Suprapubic skin (tissue), 4 donors: ENCODE data around the gene SPDYE1. TPM values are rescaled to one million over a fixed set of nuclear protein-coding genes. Genes with fewer than 3 reads are reported as not detected.
"Not testable (repeated sequence)": the region's sequence is repeated elsewhere in the genome, so short reads cannot be mapped to it uniquely, and the experiment has no call there.

Source experiments
- DNase-seq, 2 donors: peaks; one replicate each; pipeline ENCODE4 v3.0.0-alpha.2; 2019; ENCODE audit warnings: low spot score in 2 of 2
- H3K27ac ChIP-seq: fragments of 200-600 bp; sonication (generic); one replicate; pipeline ENCODE4 v1.5.1; 2019
- H3K27me3 ChIP-seq: fragments of 200-600 bp; sonication (generic); one replicate; pipeline ENCODE4 v1.5.1; 2019
- H3K36me3 ChIP-seq: fragments of 200-600 bp; sonication (generic); one replicate; pipeline ENCODE4 v1.5.1; 2019
- H3K4me1 ChIP-seq: fragments of 200-600 bp; sonication (generic); one replicate; pipeline ENCODE4 v1.5.1; 2019
- H3K4me3 ChIP-seq: fragments of 200-600 bp; sonication (generic); one replicate; pipeline ENCODE4 v1.5.1; 2019; ENCODE audit warnings: mild to moderate bottlenecking
- H3K9me3 ChIP-seq: fragments of 200-600 bp; sonication (generic); one replicate; pipeline ENCODE4 v1.5.1; 2019
- EP300 ChIP-seq: sonication (generic); formaldehyde crosslinking; IDR thresholded peaks from one replicate; pipeline ENCODE4 v1.6.1; 2017; ENCODE audit warnings: antibody characterized with exemption
- POLR2A ChIP-seq, 2 donors: fragments of 450-650 bp; IDR thresholded peaks; one replicate each; pipeline ENCODE4 v1.6.1; 2017; ENCODE audit warnings: antibody characterized with exemption in 2 of 2, mild to moderate bottlenecking in 2 of 2, moderate library complexity in 2 of 2
- POLR2AphosphoS5 ChIP-seq, 3 donors: sonication (generic); formaldehyde crosslinking; IDR thresholded peaks; one replicate each; pipeline ENCODE4 v1.6.1; 2017; ENCODE audit warnings: antibody characterized with exemption in 3 of 3
- WGBS: methylation state at CpG from one replicate; pipeline ENCODE4 v1.1.5; 2018; 5-methylcytosine and 5-hydroxymethylcytosine counted together
- total RNA-seq, 4 donors: library from RNA; depleted of rRNA; stranded (reverse); fragments of >200 nt; gene quantifications; one replicate each; pipeline ENCODE4 v1.1.0, GENCODE V29; 2016
- TF ChIP-seq, protein P1 (sequence below), 2 donors: fragments of 200-600 bp in 1 of 2; fragments of 450-650 bp in 1 of 2; sonication (generic) in 1 of 2; IDR thresholded peaks; one replicate each; pipeline ENCODE4 v1.5.1; 2016 to 2019; ENCODE audit warnings: antibody characterized with exemption in 2 of 2, mild to moderate bottlenecking in 1 of 2, moderate library complexity in 1 of 2

The SPDYE1 gene, protein sequence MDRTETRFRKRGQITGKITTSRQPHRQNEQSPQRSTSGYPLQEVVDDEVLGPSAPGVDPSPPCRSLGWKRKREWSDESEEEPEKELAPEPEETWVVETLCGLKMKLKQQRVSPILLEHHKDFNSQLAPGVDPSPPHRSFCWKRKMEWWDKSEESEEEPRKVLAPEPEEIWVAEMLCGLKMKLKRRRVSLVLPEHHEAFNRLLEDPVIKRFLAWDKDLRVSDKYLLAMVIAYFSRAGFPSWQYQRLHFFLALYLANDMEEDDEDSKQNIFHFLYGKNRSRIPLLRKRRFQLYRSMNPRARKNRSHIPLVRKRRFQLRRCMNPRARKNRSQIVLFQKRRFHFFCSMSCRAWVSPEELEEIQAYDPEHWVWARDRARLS
- total RNA-seq = not detected

DNA sequence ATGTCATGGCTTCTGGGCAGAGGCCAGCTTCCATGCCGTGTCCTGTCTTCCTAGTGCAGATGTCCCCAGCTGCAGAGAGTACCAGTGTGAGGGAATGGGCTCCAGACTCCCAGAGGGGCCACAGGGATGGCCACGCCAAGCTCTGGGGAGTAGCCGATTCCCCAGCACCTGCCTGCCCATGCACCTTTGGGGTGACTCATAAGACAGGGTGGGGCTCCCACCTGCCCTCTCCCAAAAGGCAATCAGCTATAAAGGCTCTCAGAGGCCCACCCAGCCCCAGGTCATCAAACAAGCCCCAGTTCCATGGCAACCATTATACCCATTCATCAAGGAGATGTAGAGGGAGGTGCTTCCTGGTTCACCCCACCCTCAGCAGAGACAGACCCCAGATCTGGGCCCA is at the start of gene SPDYE1:
TSS of gene SPDYE1 (plus strand) at position 366 of the 400 bp plus-strand sequence. CDS start 2,053 bp downstream, outside the sequence.
- not testable (repeated sequence) for DNase-seq, H3K4me1 ChIP-seq, H3K4me3 ChIP-seq, H3K27me3 ChIP-seq, H3K9me3 ChIP-seq, H3K36me3 ChIP-seq, H3K27ac ChIP-seq
- no CpG with 5 or more reads among the region's 3 CpGs for WGBS

DNA sequence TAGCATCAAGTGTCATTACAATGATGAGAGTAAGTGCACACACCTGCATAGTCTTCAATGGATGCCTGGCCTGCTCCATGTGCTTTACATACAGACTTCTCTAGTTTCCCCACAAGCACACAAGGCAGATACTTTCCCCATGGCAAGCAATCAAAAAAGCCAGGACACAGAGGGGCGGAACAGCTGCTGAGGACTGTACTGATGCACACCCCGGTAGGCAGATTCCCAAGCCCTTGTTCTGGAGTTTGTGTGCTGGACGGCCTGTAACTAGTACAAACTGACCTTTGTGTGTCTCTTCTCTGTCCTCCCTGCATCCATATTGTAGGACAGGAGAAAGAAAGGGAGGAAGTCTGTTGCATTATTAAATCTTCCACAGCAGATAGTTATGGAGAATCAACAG is 45.7 kb upstream of the SPDYE1 start:
- no peaks in the 10 kb centered on the region for H3K9me3 ChIP-seq
- H3K4me3 ChIP-seq = no peak overlapping the region
- H3K27me3 ChIP-seq = no peaks in the 10 kb centered on the region
- DNase-seq = no peak
- no peaks in the 10 kb centered on the region for H3K4me1 ChIP-seq
- TF ChIP-seq EP300 = no peak
- TF ChIP-seq POLR2AphosphoS5 (IDR thresholded peaks at IDR 0.05) = no peak
- TF ChIP-seq, protein P1, sequence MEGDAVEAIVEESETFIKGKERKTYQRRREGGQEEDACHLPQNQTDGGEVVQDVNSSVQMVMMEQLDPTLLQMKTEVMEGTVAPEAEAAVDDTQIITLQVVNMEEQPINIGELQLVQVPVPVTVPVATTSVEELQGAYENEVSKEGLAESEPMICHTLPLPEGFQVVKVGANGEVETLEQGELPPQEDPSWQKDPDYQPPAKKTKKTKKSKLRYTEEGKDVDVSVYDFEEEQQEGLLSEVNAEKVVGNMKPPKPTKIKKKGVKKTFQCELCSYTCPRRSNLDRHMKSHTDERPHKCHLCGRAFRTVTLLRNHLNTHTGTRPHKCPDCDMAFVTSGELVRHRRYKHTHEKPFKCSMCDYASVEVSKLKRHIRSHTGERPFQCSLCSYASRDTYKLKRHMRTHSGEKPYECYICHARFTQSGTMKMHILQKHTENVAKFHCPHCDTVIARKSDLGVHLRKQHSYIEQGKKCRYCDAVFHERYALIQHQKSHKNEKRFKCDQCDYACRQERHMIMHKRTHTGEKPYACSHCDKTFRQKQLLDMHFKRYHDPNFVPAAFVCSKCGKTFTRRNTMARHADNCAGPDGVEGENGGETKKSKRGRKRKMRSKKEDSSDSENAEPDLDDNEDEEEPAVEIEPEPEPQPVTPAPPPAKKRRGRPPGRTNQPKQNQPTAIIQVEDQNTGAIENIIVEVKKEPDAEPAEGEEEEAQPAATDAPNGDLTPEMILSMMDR (IDR thresholded peaks at IDR 0.05) = no peak
- TF ChIP-seq POLR2A (IDR thresholded peaks at IDR 0.05) = no peak
- 74% methylated on average over 3 of the region's 3 CpGs for WGBS
- H3K27ac ChIP-seq = no peak overlapping the region
- H3K36me3 ChIP-seq = peaks cover 58% of the 10 kb centered on the region

DNA sequence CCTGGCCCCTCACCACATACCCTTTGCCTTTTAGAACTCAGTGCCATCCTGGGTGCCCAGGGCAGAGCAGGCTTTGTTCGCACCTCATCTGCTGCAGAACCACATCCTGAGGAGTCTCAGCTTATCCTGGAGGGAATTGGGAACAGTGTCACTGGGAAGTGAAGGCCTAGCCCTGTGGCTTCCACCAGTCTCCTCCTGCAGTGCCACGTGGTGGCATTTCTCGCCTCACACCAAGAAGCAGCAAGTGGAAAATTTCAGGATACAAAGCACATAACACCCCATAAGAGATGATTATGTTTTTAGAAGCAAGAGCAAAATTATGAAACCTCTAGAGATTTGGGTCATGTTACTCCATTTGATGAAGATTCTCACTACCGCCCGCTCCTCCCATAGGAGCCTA is 44.6 kb upstream of the SPDYE1 start:
- H3K27ac ChIP-seq = no peak overlapping the region
- H3K27me3 ChIP-seq = no peaks in the 10 kb centered on the region
- peaks cover 53% of the 10 kb centered on the region for H3K36me3 ChIP-seq
- H3K4me3 ChIP-seq = no peak overlapping the region
- 93% methylated on average over 5 of the region's 5 CpGs for whole genome bisulfite sequencing
- no peaks in the 10 kb centered on the region for H3K9me3 ChIP-seq
- no peak for DNase-seq
- TF ChIP-seq EP300 (no peak), POLR2AphosphoS5 (IDR thresholded peaks at IDR 0.05) (no peak), POLR2A (IDR thresholded peaks at IDR 0.05) (no peak)
- TF ChIP-seq, protein P1 (IDR thresholded peaks at IDR 0.05) = no peak
- H3K4me1 ChIP-seq = no peaks in the 10 kb centered on the region

DNA sequence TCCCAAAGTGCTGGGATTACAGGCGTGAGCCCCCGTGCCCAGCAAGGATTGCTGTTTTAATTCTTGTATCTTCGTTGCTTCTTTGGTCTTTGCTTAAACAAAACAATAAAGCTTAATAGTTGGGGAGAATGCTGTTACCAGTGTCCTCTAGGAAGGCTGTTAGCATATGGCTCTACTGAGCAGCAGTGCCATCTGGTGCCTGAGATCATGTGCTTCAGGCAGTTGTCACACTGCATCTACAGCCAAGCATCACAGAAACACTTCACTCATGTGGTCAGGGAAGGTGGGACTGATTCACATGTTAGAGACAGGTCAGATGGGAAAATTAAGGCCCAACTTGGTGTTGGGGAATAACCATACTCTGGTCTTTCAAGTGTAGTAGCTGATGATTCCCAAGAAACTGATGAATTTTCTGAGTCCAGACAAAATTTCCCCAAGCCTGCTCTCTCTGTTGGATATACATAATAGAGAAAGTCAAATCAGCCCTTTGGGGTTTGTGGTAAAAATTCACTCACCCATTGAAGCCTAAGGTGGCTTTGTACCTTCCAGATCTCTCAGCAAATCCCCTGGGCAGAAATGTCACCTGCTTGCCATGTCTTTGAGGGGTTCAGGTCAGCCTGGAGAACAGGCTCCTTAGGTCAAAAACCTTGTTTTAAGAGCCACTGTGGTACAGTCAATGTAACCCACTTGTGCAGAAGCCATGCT is 43.0 kb upstream of the SPDYE1 start:
- DNase-seq = no peak

DNA sequence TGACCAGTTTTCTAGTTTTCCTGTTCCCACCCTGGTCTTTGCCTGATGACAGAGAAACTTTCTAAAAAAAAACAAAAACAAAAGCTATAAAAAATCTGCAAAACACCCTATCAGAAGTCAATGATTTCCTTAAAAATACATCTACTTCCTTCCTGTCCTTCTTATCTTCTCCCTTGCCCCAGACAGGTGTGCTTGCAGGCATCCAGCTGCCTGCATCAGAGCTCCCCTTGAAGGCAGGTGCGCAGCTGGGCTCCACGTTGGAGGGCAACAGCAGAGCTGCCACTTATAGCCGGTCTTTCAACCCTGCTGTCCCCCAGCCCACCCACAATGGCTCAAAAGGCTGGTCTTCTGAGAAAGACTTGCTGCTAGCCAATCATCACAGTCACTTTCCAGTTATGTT is 41.7 kb upstream of the SPDYE1 start:
- H3K27ac ChIP-seq = no peak overlapping the region
- H3K36me3 ChIP-seq = peaks cover 28% of the 10 kb centered on the region
- no peaks in the 10 kb centered on the region for H3K9me3 ChIP-seq
- H3K4me1 ChIP-seq = no peaks in the 10 kb centered on the region
- no peaks in the 10 kb centered on the region for H3K27me3 ChIP-seq
- DNase-seq = peak in 1 of 2 donors; percentile 37
- no peak overlapping the region for H3K4me3 ChIP-seq
- 64% methylated on average over 3 of the region's 3 CpGs for WGBS
- no peak for TF ChIP-seq EP300
- TF ChIP-seq, protein P1 (IDR thresholded peaks at IDR 0.05) = no peak
- no peak for TF ChIP-seq POLR2AphosphoS5 (IDR thresholded peaks at IDR 0.05)
- TF ChIP-seq POLR2A (IDR thresholded peaks at IDR 0.05) = no peak

More for the DNA sequence above, 43.0 kb upstream of the SPDYE1 start:
- Histone ChIP-seq H3K4me1 (no peaks in the 10 kb centered on the region), H3K9me3 (no peaks in the 10 kb centered on the region), H3K4me3 (no peak overlapping the region), H3K27ac (no peak overlapping the region), H3K27me3 (no peaks in the 10 kb centered on the region), H3K36me3 (peaks cover 39% of the 10 kb centered on the region)
- TF ChIP-seq, protein P1 (IDR thresholded peaks at IDR 0.05) = peak in 1 of 2 donors; percentile 25
- TF ChIP-seq POLR2AphosphoS5 (IDR thresholded peaks at IDR 0.05) = no peak
- WGBS = 82% methylated on average over 3 of the region's 3 CpGs
